Thoracic aorta (tissue), 2 donors: ENCODE results near the gene PPIL3. TPM values are rescaled to one million over a fixed set of nuclear protein-coding genes. Genes with fewer than 3 reads are reported as not detected.

Source experiments
- ATAC-seq: fragments of 150-250 bp; one replicate; pipeline ENCODE4 v1.8.0; 2017; ENCODE audit warnings: low read depth; ENCODE audit not compliant: insufficient number of reproducible peaks, low FRiP score
- DNase-seq: peaks from one replicate; pipeline ENCODE4 v3.0.0-alpha.2; 2020; ENCODE audit warnings: low spot score
- H3K27ac ChIP-seq, 2 donors: fragments of 200-600 bp; sonication (generic); 1 replicate in 1 of 2; 2 replicates in 1 of 2; pipeline ENCODE4 v1.5.1; 2016; ENCODE audit warnings: mild to moderate bottlenecking in 2 of 2, moderate library complexity in 2 of 2
- H3K27me3 ChIP-seq: fragments of 200-600 bp; sonication (generic); replicated peaks from 2 replicates; pipeline ENCODE4 v1.6.0; 2016; ENCODE audit warnings: mild to moderate bottlenecking; ENCODE audit not compliant: insufficient read depth
- H3K36me3 ChIP-seq: fragments of 200-600 bp; sonication (generic); one replicate; pipeline ENCODE4 v1.5.1; 2016
- H3K4me1 ChIP-seq, 2 donors: fragments of 200-600 bp; sonication (generic); 1 replicate in 1 of 2; 2 replicates in 1 of 2; pipeline versions ENCODE4 v1.5.1 to v1.6.0; 2016; ENCODE audit warnings: low read depth in 2 of 2, mild to moderate bottlenecking in 1 of 2; ENCODE audit not compliant: control insufficient read depth in 1 of 2
- H3K4me3 ChIP-seq: fragments of 200-600 bp; sonication (generic); 2 replicates; pipeline ENCODE4 v1.5.1; 2016; ENCODE audit warnings: mild to moderate bottlenecking
- H3K9me3 ChIP-seq: fragments of 200-600 bp; sonication (generic); 2 replicates; pipeline ENCODE4 v1.5.1; 2016
- total RNA-seq, 2 donors: library from RNA; depleted of rRNA; stranded (reverse); fragments of >200 nt; gene quantifications; one replicate each; pipeline versions ENCODE4 v1.1.0 to v1.2.3, GENCODE V29; 2016
- TF ChIP-seq, protein P1 (sequence below): fragments of 200-600 bp; sonication (generic); IDR thresholded peaks from one replicate; pipeline ENCODE4 v1.5.1; 2019; ENCODE audit warnings: antibody characterized with exemption

PPIL3 gene
- total RNA-seq, 2 donors from 2014 or later, result 8.4 to 25.5 TPM

DNA sequence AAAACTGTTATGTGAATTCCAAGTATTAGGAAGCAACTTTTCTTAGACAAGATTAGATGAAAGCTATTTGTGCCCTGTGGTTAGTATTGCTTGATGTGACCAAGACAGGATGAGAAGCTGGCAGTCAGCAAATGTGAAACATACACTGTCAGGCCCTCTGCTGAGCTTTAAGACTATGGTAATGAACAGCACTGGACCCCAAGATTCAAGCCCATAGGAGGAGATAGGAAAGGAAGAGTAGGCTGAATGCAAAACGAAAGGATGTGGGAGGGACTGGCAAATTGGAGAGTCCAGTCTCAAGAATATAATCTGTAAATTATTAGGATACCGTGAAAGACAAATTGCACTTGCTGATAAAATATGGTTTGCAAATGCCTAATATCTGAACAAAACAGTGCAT is 60.8 kb downstream of the PPIL3 start:
- Histone ChIP-seq H3K9me3 (no peaks in the 10 kb centered on the region), H3K4me3 (no peak overlapping the region), H3K27me3 (no peaks in the 10 kb centered on the region), H3K27ac (no peak overlapping the region), H3K36me3 (no peaks in the 10 kb centered on the region), H3K4me1 (peaks cover 0 to 13% of the 10 kb centered on the region in 2 donors)
- no peak for ATAC-seq
- TF ChIP-seq, protein P1, sequence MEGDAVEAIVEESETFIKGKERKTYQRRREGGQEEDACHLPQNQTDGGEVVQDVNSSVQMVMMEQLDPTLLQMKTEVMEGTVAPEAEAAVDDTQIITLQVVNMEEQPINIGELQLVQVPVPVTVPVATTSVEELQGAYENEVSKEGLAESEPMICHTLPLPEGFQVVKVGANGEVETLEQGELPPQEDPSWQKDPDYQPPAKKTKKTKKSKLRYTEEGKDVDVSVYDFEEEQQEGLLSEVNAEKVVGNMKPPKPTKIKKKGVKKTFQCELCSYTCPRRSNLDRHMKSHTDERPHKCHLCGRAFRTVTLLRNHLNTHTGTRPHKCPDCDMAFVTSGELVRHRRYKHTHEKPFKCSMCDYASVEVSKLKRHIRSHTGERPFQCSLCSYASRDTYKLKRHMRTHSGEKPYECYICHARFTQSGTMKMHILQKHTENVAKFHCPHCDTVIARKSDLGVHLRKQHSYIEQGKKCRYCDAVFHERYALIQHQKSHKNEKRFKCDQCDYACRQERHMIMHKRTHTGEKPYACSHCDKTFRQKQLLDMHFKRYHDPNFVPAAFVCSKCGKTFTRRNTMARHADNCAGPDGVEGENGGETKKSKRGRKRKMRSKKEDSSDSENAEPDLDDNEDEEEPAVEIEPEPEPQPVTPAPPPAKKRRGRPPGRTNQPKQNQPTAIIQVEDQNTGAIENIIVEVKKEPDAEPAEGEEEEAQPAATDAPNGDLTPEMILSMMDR, result no peak
- no peak for DNase-seq

DNA sequence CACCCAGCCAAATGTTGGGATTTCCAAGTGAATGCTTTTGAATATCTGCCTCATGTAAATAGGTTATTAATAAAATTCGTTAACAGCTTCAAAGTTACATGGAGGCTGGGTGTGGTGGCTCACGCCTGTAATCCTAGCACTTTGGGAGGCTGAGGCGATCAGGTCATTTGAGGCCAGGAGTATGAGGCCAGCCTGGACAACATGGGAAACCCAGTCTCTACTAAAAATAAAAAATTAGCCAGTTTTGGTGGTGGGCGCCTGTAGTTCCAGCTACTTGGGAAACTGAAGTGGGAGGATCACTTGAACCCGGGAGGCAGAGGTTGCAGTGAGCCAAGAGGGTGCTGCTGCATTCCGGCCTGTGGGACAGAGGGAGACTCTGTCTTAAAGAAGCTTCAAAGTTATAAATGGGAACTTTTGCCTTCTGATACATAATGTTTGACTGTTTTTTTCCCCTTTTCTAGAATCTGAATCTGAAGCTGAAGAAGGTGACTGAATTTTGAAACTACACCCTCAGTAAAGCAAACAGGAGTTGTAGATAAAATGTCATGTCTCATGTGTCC is 67.1 kb downstream of the PPIL3 start:
- ATAC-seq (no peak), DNase-seq (no peak)
- no peaks in the 10 kb centered on the region for H3K27me3 ChIP-seq
- no peak overlapping the region for H3K4me3 ChIP-seq
- H3K27ac ChIP-seq, result no peak overlapping the region
- TF ChIP-seq, protein P1, result no peak
- no peaks in the 10 kb centered on the region for H3K9me3 ChIP-seq
- H3K36me3 ChIP-seq, result peaks cover 45% of the 10 kb centered on the region
- peaks cover 0 to 5% of the 10 kb centered on the region in 2 donors for H3K4me1 ChIP-seq

Other genes starting within 250 kb of the PPIL3 start
- gene BZW1, start 77.2 kb downstream of the PPIL3 start, total RNA-seq, result 100 to 1,000 TPM; 201 to 252 TPM
- 100 to 1,000 TPM in 1 of 2 donors, 10 to 100 TPM in 1; 99.5 to 194 TPM for gene CLK1, start 24.4 kb downstream of the PPIL3 start, total RNA-seq
- 10 to 100 TPM; 11.9 to 15.9 TPM for gene NIF3L1, start 294 bp upstream of the PPIL3 start, total RNA-seq
- gene ORC2, start 74.6 kb upstream of the PPIL3 start, total RNA-seq, result 10 to 100 TPM; 16.4 to 20.0 TPM
- gene HYCC2, start 182.6 kb upstream of the PPIL3 start, total RNA-seq, result 10 to 100 TPM; 15.3 to 25.0 TPM
- 10 to 100 TPM; 28.1 to 32.1 TPM for gene NDUFB3, start 182.9 kb upstream of the PPIL3 start, total RNA-seq
- gene CFLAR, start 227.1 kb upstream of the PPIL3 start, total RNA-seq, result 100 to 1,000 TPM; 165 to 315 TPM